GM21526 (cell line): ENCODE data around the gene HIGD2A.
"Not testable (repeated sequence)": the region's sequence is repeated elsewhere in the genome, so short reads cannot be mapped to it uniquely, and the experiment has no call there.

ENCODE experiments used
- ATAC-seq: cut with Tn5 transposase; IDR thresholded peaks from one replicate; pipeline ENCODE4 v1.9.1; 2021; ENCODE audit warnings: moderate library complexity; ENCODE audit not compliant: unreplicated experiment, low FRiP score

Gene HIGD2A

GRCh38 chr5:176394096-176394495 lies 5.5 kb downstream of the HIGD2A start:
- no peak for ATAC-seq

GRCh38 chr5:176394881-176395675 lies 6.5 kb downstream of the HIGD2A start:
- no peak for ATAC-seq

GRCh38 chr5:176396330-176396729 lies 7.8 kb downstream of the HIGD2A start:
- ATAC-seq = no peak

GRCh38 chr5:176397736-176398420 lies 9.3 kb downstream of the HIGD2A start:
- no peak for ATAC-seq

- ATAC-seq = no peak
Observed at GRCh38 chr5:176400382-176401156, 12.0 kb downstream of the HIGD2A start.

- no peak for ATAC-seq
Observed at GRCh38 chr5:176401281-176402205, 13.0 kb downstream of the HIGD2A start.

- no peak for ATAC-seq
Observed at GRCh38 chr5:176405656-176406435, 17.3 kb downstream of the HIGD2A start.

- ATAC-seq = no peak
Observed at GRCh38 chr5:176406436-176407052, 18.0 kb downstream of the HIGD2A start.

- ATAC-seq = no peak
Observed at GRCh38 chr5:176407456-176408251, 19.1 kb downstream of the HIGD2A start.

GRCh38 chr5:176408252-176408573 lies 19.7 kb downstream of the HIGD2A start:
- not testable (repeated sequence) for ATAC-seq

- ATAC-seq = no peak
Observed at GRCh38 chr5:176408590-176408989, 20.0 kb downstream of the HIGD2A start.

GRCh38 chr5:176409765-176410164 lies 21.2 kb downstream of the HIGD2A start:
- no peak for ATAC-seq

GRCh38 chr5:176410486-176411180 lies 22.1 kb downstream of the HIGD2A start:
- ATAC-seq = no peak

GRCh38 chr5:176412517-176413254 lies 24.1 kb downstream of the HIGD2A start:
- no peak for ATAC-seq

- ATAC-seq = no peak
Observed at GRCh38 chr5:176413255-176413565, 24.7 kb downstream of the HIGD2A start.

GRCh38 chr5:176413709-176414191 lies 25.2 kb downstream of the HIGD2A start:
- no peak for ATAC-seq

GRCh38 chr5:176414704-176415103 lies 26.2 kb downstream of the HIGD2A start:
- no peak for ATAC-seq
